ENCODE data around the gene PODXL2.

PODXL2 gene

GRCh38 chr3:127718916-127719290, 89.9 kb downstream of the PODXL2 start:
- DNase-seq (ENCODE audit: low read depth): no peak
- TF ChIP-seq, protein P1, sequence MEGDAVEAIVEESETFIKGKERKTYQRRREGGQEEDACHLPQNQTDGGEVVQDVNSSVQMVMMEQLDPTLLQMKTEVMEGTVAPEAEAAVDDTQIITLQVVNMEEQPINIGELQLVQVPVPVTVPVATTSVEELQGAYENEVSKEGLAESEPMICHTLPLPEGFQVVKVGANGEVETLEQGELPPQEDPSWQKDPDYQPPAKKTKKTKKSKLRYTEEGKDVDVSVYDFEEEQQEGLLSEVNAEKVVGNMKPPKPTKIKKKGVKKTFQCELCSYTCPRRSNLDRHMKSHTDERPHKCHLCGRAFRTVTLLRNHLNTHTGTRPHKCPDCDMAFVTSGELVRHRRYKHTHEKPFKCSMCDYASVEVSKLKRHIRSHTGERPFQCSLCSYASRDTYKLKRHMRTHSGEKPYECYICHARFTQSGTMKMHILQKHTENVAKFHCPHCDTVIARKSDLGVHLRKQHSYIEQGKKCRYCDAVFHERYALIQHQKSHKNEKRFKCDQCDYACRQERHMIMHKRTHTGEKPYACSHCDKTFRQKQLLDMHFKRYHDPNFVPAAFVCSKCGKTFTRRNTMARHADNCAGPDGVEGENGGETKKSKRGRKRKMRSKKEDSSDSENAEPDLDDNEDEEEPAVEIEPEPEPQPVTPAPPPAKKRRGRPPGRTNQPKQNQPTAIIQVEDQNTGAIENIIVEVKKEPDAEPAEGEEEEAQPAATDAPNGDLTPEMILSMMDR (IDR thresholded peaks at IDR 0.05; ENCODE audit: insufficient read depth, low read depth, low read length, missing control alignments): no peak
- no peak overlapping the region for H3K4me3 ChIP-seq (ENCODE audit: low read depth, low read length)

DNA sequence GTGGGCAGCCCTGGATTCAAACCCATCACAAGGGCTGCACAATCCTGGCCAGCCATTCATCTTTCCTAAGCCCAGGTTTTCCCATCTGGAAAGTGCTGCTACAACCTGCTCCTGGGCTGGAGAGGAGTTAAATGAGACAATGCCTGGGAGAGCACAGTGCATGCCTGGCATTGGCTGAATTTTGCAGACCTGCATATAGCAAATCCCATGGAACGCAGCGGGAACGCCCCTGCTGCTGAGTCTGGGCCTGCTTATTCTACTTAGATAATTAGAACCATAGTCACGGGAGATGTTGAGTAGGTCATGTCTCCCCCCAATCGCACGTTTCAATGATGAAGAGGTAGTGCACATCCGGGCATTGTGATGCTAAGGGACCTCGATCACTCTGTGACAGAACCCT, 90.4 kb downstream of the PODXL2 start:
- no peak overlapping the region for H3K4me3 ChIP-seq (ENCODE audit: low read depth, low read length)
- DNase-seq (ENCODE audit: low read depth): no peak
- TF ChIP-seq, protein P1 (IDR thresholded peaks at IDR 0.05; ENCODE audit: insufficient read depth, low read depth, low read length, missing control alignments): no peak

DNA sequence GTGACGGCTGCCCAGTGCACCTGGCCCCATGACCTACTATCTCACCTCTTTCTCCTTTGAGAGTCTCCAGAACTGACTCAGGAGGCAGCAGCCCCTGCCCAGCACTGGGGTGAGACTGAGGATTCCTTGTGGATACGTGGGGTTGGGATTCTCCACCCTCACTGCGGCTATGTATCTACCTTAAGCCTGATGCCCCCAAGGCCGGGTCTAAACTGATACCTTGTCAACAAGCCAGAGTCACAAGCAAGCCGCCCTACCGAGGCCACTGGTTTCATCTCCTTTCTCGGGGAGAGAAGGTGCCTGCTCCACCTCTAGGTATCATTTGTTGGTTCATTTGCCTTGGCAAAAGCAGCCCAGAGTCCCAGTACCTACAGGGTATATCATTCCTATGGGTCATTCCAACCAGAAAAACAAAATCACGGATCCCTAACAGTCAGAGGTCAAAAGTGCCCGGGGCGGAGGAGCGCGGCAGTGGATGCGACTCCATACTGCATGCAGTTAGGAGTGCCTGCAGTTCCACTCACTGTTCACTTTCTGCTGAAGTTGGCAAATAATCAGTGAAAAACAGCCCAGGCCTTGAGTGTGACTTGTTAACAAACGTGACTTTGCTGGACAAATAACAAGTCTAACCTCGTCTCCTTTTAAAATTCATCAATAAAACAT, 91.3 kb downstream of the PODXL2 start:
- TF ChIP-seq, protein P1 (IDR thresholded peaks at IDR 0.05; ENCODE audit: insufficient read depth, low read depth, low read length, missing control alignments): no peak
- H3K4me3 ChIP-seq (ENCODE audit: low read depth, low read length): no peak overlapping the region
- no peak for DNase-seq (ENCODE audit: low read depth)

GRCh38 chr3:127720985-127721935, 92.3 kb downstream of the PODXL2 start:
- no peak overlapping the region for H3K4me3 ChIP-seq (ENCODE audit: low read depth, low read length)
- TF ChIP-seq, protein P1 (IDR thresholded peaks at IDR 0.05; ENCODE audit: insufficient read depth, low read depth, low read length, missing control alignments): no peak
- no peak for DNase-seq (ENCODE audit: low read depth)

GRCh38 chr3:127722091-127722784, 93.3 kb downstream of the PODXL2 start:
- no peak for DNase-seq (ENCODE audit: low read depth)
- H3K4me3 ChIP-seq (ENCODE audit: low read depth, low read length): no peak overlapping the region
- TF ChIP-seq, protein P1 (IDR thresholded peaks at IDR 0.05; ENCODE audit: insufficient read depth, low read depth, low read length, missing control alignments): no peak
